HepG2 (cell line): ENCODE data around the gene STOM. TPM values are rescaled to one million over a fixed set of nuclear protein-coding genes. Genes with fewer than 3 reads are reported as not detected.
A peak's percentile ranks its signal among the peaks of the same experiment; 100 is the strongest.

Experiments
- CBX2 ChIP-seq, 2 experiments: fragments of 200-600 bp in 1 of 2; sonication (generic); formaldehyde crosslinking in 1 of 2; IDR thresholded peaks; 2 replicates each; pipeline versions ENCODE4 v1.7.0 to v1.8.1; 2018 to 2022; ENCODE audit warnings: low read depth in 2 of 2, low read length in 1 of 2, mild to moderate bottlenecking in 1 of 2, missing genetic modification reagents in 1 of 2
- EZH2 ChIP-seq: conservative IDR thresholded peaks from 2 replicates; pipeline ENCODE4 v1.6.1; 2012; ENCODE audit warnings: mild to moderate bottlenecking, low read depth, low read length, moderate library complexity
- FOXP1 ChIP-seq, 2 experiments: fragments of 450-650 bp in 1 of 2; IDR thresholded peaks; 2 replicates each; pipeline ENCODE4 v1.6.1; 2017 to 2018; ENCODE audit warnings: antibody characterized with exemption in 1 of 2
- GLI4 ChIP-seq: sonication (generic); formaldehyde crosslinking; IDR thresholded peaks from 2 replicates; pipeline ENCODE4 v1.5.1; 2020; ENCODE audit warnings: missing genetic modification reagents, mild to moderate bottlenecking, moderate library complexity, borderline replicate concordance
- HHEX ChIP-seq: IDR thresholded peaks from 2 replicates; pipeline ENCODE4 v1.6.1; 2016; ENCODE audit warnings: control low read depth
- IRF2 ChIP-seq: IDR thresholded peaks from 2 replicates; pipeline ENCODE4 v1.6.1; 2018; ENCODE audit warnings: missing genetic modification reagents, missing compliant biosample characterization
- MBNL3 ChIP-seq: fragments of 250-450 bp; sonication (Bioruptor Pico); conservative IDR thresholded peaks from 2 replicates; pipeline ENCODE4 v1.8.0; 2022; ENCODE audit warnings: mild to moderate bottlenecking, inconsistent platforms
- SATB2 ChIP-seq: sonication (generic); formaldehyde crosslinking; IDR thresholded peaks from 2 replicates; pipeline ENCODE4 v1.5.0; 2020; ENCODE audit warnings: missing genetic modification reagents
- SCMH1 ChIP-seq: sonication (generic); formaldehyde crosslinking; IDR thresholded peaks from 2 replicates; pipeline ENCODE4 v1.9.0; 2021; ENCODE audit warnings: missing genetic modification reagents, mild to moderate bottlenecking, borderline replicate concordance
- SMAD9 ChIP-seq: sonication (generic); formaldehyde crosslinking; IDR thresholded peaks from 2 replicates; pipeline ENCODE4 v1.5.1; 2020; ENCODE audit warnings: mild to moderate bottlenecking, missing genetic modification reagents
- SOX5 ChIP-seq: IDR thresholded peaks from 2 replicates; pipeline ENCODE4 v1.6.1; 2016; ENCODE audit warnings: borderline replicate concordance
- ZFP36L1 ChIP-seq: sonication (generic); formaldehyde crosslinking; IDR thresholded peaks from 2 replicates; pipeline ENCODE4 v1.8.0; 2022; ENCODE audit warnings: mild to moderate bottlenecking, missing genetic modification reagents, moderate library complexity
- ZFP41 ChIP-seq: sonication (generic); formaldehyde crosslinking; IDR thresholded peaks from 2 replicates; pipeline ENCODE4 v1.4.0; 2020; ENCODE audit warnings: mild to moderate bottlenecking, missing genetic modification reagents, borderline replicate concordance
- ZNF230 ChIP-seq: sonication (generic); formaldehyde crosslinking; IDR thresholded peaks from 2 replicates; pipeline ENCODE4 v1.4.0; 2020; ENCODE audit warnings: mild to moderate bottlenecking, missing genetic modification reagents
- ZNF331 ChIP-seq: sonication (generic); formaldehyde crosslinking; IDR thresholded peaks from 2 replicates; pipeline ENCODE4 v1.4.0; 2020; ENCODE audit warnings: missing genetic modification reagents
- polyA plus RNA-seq, 8 experiments: library from polyadenylated mRNA; depleted of rRNA in 3 of 8; stranded (reverse) in 7 of 8; unstranded in 1 of 8; fragments of >200 nt; fragmentation: Illumina TruSeq in 4 of 8; extraction: Trizol in 4 of 8; gene quantifications; 2 replicates each; pipeline versions ENCODE4 v1.2.1 to v1.2.3, GENCODE V29; 2011 to 2016; ENCODE audit warnings: low read depth in 4 of 8, missing spikeins in 1 of 8, mixed read lengths in 1 of 8; ENCODE audit not compliant: insufficient read depth in 1 of 8
- total RNA-seq, 5 experiments: library from RNA; depleted of rRNA; stranded (reverse); fragments of >200 nt; fragmentation: Illumina TruSeq; extraction: Trizol; gene quantifications; 2 replicates each; pipeline ENCODE4 v1.2.3, GENCODE V29; 2016; ENCODE audit warnings: low read depth in 1 of 5
- TF ChIP-seq, protein P1 (sequence below): IDR thresholded peaks from 2 replicates; pipeline ENCODE4 v1.6.1; 2016; ENCODE audit warnings: mild to moderate bottlenecking
- TF ChIP-seq, protein P2 (sequence below): sonication (generic); formaldehyde crosslinking; IDR thresholded peaks from 2 replicates; pipeline ENCODE4 v1.5.0; 2020; ENCODE audit warnings: mild to moderate bottlenecking, missing genetic modification reagents
- TF ChIP-seq, protein P3 (sequence below): sonication (generic); formaldehyde crosslinking; IDR thresholded peaks from 2 replicates; pipeline ENCODE4 v1.8.0; 2022; ENCODE audit warnings: mild to moderate bottlenecking, missing genetic modification reagents, borderline replicate concordance
- TF ChIP-seq, protein P4 (sequence below): fragments of 450-650 bp; IDR thresholded peaks from 2 replicates; pipeline ENCODE4 v1.6.1; 2016
- TF ChIP-seq, protein P5 (sequence below): sonication (generic); formaldehyde crosslinking; IDR thresholded peaks from 2 replicates; pipeline ENCODE4 v1.8.1; 2023; ENCODE audit warnings: mild to moderate bottlenecking, moderate library complexity, missing genetic modification reagents
- TF ChIP-seq, protein P6 (sequence below): sonication (generic); formaldehyde crosslinking; IDR thresholded peaks from 2 replicates; pipeline ENCODE4 v1.5.1; 2020; ENCODE audit warnings: missing genetic modification reagents, mild to moderate bottlenecking, borderline replicate concordance

The STOM gene
- total and polyA plus RNA-seq, 2 of the 13 experiments (the other 11 are each of a cell fraction or from before 2014, with no cell fraction given) = 43.6 to 165 TPM

DNA sequence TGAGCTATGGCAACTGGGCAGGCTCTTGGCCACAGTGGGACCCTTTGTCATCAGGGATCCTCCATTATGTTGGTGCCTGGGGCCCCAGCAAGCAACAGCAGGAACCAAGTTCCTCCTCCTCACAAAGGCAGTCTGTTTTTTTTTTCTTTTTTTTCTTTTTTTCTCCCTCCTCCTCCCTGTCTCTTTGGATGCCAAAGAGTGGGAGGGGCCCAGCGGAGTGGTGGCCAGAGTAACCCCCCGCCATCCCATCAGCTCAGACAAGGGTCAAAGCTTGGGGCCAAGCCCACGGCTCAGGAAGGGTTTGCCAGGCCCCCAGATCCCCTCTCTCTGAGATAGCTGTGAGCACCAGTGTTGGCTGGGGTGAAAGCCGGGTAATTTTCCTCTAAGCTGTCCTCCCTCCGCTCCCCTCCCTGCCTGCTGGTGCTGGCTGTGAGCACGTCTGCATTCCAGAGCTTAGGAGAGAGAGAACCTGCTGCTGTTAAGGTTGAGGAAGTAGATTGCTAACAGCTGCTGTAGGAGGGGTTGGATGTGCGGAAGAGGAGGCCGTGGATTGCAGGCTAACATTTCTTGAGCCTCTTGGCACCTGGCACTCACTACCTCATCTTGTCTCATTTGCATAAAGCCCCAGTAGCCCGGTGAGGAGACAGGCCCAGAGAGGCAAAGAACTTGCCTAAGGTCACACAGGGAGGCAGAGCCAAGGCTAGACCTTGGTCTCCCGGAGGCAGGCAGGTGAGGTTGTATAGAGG is 80.9 kb downstream of the STOM start (continued):
- TF ChIP-seq, protein P1, sequence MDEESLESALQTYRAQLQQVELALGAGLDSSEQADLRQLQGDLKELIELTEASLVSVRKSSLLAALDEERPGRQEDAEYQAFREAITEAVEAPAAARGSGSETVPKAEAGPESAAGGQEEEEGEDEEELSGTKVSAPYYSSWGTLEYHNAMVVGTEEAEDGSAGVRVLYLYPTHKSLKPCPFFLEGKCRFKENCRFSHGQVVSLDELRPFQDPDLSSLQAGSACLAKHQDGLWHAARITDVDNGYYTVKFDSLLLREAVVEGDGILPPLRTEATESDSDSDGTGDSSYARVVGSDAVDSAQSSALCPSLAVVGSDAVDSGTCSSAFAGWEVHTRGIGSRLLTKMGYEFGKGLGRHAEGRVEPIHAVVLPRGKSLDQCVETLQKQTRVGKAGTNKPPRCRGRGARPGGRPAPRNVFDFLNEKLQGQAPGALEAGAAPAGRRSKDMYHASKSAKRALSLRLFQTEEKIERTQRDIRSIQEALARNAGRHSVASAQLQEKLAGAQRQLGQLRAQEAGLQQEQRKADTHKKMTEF = peak; percentile 49; the same call in 1 of the 2 replicates
- TF ChIP-seq SCMH1 (no peak), ZFP36L1 (CRISPR knock-in tag) (no peak), SATB2 (no peak), FOXP1 (IDR thresholded peaks at IDR 0.05) (no peak), FOXP1 (CRISPR knock-in tag; IDR thresholded peaks at IDR 0.05) (no peak), GLI4 (CRISPR knock-in tag) (0 out of 2 replicates have a peak, but pooled peaks have one; percentile 9), SOX5 (CRISPR knock-in tag) (peak; percentile 8; the same call in 1 of the 2 replicates), IRF2 (peak; percentile 55), SMAD9 (CRISPR knock-in tag) (no peak), EZH2 (no peak), ZFP41 (CRISPR knock-in tag) (no peak), CBX2 (IDR thresholded peaks at IDR 0.05; ENCODE audit: low read depth, low read length) (no peak), CBX2 (CRISPR knock-in tag; IDR thresholded peaks at IDR 0.05; ENCODE audit: low read depth) (no peak), ZNF331 (CRISPR knock-in tag) (no peak), HHEX (CRISPR knock-in tag) (no peak), ZNF230 (no peak), MBNL3 (CRISPR knock-in tag) (no peak)
- TF ChIP-seq, protein P2, sequence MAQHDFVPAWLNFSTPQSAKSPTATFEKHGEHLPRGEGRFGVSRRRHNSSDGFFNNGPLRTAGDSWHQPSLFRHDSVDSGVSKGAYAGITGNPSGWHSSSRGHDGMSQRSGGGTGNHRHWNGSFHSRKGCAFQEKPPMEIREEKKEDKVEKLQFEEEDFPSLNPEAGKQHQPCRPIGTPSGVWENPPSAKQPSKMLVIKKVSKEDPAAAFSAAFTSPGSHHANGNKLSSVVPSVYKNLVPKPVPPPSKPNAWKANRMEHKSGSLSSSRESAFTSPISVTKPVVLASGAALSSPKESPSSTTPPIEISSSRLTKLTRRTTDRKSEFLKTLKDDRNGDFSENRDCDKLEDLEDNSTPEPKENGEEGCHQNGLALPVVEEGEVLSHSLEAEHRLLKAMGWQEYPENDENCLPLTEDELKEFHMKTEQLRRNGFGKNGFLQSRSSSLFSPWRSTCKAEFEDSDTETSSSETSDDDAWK (CRISPR knock-in tag) = no peak
- TF ChIP-seq, protein P3, sequence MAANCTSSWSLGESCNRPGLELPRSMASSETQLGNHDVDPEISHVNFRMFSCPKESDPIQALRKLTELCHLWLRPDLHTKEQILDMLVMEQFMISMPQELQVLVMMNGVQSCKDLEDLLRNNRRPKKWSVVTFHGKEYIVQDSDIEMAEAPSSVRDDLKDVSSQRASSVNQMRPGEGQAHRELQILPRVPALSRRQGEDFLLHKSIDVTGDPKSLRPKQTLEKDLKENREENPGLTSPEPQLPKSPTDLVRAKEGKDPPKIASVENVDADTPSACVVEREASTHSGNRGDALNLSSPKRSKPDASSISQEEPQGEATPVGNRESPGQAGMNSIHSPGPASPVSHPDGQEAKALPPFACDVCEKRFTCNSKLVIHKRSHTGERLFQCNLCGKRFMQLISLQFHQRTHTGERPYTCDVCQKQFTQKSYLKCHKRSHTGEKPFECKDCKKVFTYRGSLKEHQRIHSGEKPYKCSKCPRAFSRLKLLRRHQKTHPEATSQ (CRISPR knock-in tag) = no peak
- TF ChIP-seq, protein P4, sequence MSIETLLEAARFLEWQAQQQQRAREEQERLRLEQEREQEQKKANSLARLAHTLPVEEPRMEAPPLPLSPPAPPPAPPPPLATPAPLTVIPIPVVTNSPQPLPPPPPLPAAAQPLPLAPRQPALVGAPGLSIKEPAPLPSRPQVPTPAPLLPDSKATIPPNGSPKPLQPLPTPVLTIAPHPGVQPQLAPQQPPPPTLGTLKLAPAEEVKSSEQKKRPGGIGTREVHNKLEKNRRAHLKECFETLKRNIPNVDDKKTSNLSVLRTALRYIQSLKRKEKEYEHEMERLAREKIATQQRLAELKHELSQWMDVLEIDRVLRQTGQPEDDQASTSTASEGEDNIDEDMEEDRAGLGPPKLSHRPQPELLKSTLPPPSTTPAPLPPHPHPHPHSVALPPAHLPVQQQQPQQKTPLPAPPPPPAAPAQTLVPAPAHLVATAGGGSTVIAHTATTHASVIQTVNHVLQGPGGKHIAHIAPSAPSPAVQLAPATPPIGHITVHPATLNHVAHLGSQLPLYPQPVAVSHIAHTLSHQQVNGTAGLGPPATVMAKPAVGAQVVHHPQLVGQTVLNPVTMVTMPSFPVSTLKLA = no peak
- TF ChIP-seq, protein P5, sequence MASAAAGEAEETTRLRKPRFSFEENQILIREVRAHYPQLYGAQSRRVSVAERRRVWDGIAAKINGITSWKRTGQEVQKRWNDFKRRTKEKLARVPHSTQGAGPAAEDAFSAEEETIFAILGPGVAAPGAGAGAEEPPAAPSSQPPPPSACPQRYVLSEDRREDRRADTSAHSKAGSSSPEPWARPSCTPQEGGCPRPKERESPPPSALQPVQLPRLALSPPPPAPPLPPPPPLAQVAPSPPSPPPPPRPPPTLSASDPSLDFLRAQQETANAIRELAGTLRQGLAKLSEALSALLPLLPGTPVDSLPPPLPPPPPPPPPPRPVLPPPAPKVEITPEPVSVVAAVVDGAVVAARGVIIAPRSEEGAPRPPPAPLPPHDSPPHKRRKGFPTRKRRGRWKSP (CRISPR knock-in tag) = no peak
- TF ChIP-seq, protein P6, sequence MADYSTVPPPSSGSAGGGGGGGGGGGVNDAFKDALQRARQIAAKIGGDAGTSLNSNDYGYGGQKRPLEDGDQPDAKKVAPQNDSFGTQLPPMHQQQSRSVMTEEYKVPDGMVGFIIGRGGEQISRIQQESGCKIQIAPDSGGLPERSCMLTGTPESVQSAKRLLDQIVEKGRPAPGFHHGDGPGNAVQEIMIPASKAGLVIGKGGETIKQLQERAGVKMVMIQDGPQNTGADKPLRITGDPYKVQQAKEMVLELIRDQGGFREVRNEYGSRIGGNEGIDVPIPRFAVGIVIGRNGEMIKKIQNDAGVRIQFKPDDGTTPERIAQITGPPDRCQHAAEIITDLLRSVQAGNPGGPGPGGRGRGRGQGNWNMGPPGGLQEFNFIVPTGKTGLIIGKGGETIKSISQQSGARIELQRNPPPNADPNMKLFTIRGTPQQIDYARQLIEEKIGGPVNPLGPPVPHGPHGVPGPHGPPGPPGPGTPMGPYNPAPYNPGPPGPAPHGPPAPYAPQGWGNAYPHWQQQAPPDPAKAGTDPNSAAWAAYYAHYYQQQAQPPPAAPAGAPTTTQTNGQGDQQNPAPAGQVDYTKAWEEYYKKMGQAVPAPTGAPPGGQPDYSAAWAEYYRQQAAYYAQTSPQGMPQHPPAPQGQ = no peak
